ENCODE data around the gene TMCC1.
"Not testable (repeated sequence)": the region's sequence is repeated elsewhere in the genome, so short reads cannot be mapped to it uniquely, and the experiment has no call there.

The TMCC1 gene

DNA sequence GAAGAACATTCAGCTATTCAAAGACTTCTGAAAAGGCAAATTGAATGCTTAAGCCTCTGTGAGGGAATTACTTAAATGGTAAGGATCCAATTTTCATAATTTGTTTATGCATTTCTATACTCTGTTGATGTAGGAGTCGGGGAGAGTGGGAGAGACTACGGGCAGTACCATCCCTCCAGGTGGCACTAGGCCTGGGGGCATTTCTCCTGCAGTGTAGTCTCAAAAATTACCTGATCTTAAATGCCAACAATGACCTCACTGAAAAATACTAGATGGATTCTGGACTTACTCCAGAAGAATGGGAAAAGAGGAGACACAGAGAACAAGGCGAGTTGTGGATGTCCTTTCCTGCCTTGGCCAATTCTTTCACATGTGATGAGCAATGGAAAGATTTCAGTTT lies 209.2 kb downstream of the TMCC1 start:
- no peak for DNase-seq (ENCODE audit: low read depth)

DNA sequence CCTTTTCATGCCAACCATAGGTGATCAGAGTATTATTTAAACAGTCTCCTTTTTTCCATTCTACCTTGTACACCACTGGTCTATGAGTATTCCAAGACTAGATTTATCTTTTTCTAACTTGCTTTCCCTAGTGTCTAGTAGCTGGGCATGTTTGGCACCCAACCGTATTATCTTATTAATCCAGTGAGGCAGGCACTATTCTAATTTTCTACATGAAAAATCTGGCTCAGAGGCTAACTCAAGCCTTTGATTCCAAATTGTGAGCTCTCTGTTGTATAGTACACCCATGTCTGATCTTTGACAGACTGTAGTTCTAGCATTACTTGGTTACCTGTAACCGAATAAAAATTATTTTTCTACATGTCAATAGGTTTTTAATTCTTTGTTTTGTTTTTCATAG lies 210.3 kb downstream of the TMCC1 start:
- no peak for DNase-seq (ENCODE audit: low read depth)

DNA sequence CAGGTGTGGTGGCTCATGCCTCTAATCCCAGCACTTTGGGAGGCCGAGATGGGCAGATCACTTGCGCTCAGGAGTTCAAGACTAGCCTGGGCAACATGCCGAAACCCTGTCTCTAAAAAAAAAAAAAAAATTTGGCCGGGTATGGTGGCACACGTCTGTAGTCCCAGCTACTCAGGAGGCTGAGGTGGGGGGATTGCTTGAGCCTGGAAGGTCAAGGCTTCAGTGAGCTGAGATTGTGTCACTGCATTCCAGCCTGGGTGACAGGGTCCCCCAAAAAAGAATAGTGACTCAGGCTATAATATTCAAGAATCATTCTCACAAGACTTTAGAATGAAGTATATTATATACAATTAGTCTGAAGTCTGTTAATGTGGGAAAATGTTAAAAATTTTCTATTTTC lies 216.5 kb downstream of the TMCC1 start:
- DNase-seq (ENCODE audit: low read depth): no peak

DNA sequence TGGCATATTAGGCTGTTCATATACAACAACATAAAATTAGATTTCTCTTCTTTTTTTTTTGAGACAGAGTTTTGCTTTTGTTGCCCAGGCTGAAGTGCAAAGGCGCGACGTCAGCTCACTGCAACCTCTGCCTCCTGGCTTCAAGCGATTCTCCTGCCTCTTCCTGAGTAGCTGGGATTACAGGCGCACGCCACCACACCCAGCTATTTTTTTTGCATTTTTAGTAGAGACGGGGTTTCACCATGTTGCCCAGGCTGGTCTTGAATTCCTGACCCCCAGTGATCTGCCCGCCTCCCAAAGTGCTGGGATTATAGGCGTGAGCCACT lies 218.8 kb downstream of the TMCC1 start:
- not testable (repeated sequence) for DNase-seq (ENCODE audit: low read depth)

DNA sequence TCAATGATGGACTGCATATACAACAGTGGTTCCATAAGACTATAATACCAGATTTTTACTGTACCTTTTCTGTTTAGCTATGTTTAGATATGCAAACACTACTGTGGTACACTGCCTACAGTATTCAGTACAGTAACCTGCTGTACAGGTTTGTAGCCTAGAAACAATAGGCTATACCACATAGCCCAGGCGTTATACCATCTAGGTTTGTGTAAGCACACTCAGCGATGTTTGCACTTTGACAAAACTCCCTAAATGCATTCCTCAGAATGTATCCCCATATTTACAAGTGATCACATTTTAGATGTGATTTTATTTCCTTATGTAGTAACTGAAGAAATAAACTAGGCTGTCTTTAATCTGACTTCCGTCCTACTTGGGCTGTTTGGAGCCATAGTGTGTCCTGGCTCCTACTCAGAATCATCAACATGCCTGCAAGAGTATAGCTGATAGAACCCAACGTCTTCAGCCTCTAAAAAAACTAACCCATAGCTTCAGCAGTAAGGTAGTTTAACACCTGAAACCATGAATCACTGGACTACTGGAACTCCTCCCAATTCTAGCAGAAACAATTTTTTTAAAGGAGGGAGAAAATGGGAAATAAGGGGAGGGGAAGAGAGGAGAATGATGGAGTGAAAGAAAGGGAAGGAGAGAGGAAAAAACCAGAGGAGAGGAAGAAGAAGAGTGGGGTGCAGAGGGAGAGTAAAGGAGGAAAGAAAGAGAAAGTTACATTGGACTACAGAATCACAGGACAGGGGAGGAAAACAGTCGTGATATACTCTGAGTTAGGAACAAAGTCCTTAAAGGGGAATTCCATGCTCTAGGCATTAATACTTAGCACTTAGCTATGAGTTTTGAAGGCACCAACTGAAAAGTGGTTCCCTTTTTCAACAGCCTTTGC lies 219.4 kb downstream of the TMCC1 start:
- DNase-seq (ENCODE audit: low read depth): no peak

DNA sequence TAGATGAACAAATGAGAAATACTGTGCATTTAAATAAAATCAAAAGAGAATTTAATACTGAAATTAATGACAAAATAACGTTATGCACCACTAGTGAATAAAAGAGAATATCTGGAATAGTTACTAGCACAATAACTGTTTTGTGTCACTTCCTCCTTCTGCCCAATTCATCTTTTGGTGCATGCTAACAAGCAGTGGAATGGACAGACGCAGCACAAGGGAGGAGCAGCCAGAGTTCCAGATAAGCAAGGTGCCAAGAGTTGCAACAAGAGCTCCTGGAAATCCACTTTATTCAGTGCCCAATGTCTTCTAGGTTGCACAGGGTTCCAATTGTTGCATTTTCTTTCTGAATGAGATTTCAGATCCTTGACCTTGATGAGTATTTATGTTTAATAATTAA lies 220.5 kb downstream of the TMCC1 start:
- DNase-seq (ENCODE audit: low read depth): no peak

- no peak for DNase-seq (ENCODE audit: low read depth)
Measured at GRCh38 chr3:129672412-129672811, 221.1 kb downstream of the TMCC1 start.

DNA sequence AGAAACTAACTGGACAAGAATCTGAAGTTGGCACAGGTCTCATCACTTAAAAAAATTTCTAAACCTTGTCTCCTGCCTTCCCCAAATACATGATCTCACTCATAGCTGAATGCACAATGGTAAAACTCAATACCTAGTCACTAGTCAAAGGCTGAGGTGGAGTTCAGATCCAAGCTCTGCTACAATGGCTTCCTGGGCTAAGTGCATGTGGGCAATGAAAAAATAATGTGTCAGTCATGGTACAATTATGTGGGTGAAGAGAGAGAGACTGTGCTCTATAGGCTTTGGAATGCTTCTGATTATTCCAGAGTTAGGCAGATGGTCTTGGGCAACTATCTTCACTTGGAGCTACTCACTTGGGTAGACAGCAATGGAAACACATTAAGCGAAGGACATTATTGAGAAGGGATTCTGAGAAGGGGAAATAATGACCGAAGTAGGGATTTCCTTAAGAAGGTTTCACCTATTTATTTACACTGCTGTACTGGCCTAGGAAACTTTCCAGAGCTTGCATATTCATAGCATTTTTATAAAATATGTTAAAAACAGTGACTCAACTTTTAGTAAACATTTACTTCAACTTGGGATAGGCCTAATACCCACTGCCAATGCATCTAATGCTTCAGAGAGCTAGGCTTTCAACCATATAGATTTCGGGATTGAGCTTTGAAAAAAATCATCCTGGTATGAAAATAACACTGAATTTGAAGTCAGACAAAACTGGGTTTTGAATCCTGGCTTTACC lies 228.3 kb downstream of the TMCC1 start:
- peak; percentile 24 for DNase-seq (ENCODE audit: low read depth)

GRCh38 chr3:129663930-129664646 lies 229.4 kb downstream of the TMCC1 start:
- no peak for DNase-seq (ENCODE audit: low read depth)

GRCh38 chr3:129663045-129663446 lies 230.5 kb downstream of the TMCC1 start:
- peak; percentile 17 for DNase-seq (ENCODE audit: low read depth)

DNA sequence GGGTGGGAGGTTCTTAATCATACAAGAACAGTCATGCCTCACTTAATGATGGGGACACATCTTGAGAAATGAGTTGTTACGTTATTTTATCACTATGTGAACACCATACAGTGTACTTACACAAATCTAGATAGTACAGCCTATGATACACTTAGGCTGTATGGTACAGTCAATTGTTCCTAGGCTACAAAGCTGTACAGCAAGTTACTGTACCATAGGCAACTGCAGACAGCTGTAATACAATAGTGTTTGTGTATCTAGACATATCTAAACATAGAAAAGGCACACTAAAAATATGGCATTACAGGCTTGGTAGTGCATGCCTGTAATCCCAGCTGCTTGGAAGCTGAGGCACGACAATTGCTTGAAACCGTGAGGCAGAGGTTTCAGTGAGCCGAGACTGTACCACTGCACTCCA lies 231.3 kb downstream of the TMCC1 start:
- DNase-seq (ENCODE audit: low read depth): no peak

GRCh38 chr3:129661766-129662165 lies 231.7 kb downstream of the TMCC1 start:
- DNase-seq (ENCODE audit: low read depth): no peak

DNA sequence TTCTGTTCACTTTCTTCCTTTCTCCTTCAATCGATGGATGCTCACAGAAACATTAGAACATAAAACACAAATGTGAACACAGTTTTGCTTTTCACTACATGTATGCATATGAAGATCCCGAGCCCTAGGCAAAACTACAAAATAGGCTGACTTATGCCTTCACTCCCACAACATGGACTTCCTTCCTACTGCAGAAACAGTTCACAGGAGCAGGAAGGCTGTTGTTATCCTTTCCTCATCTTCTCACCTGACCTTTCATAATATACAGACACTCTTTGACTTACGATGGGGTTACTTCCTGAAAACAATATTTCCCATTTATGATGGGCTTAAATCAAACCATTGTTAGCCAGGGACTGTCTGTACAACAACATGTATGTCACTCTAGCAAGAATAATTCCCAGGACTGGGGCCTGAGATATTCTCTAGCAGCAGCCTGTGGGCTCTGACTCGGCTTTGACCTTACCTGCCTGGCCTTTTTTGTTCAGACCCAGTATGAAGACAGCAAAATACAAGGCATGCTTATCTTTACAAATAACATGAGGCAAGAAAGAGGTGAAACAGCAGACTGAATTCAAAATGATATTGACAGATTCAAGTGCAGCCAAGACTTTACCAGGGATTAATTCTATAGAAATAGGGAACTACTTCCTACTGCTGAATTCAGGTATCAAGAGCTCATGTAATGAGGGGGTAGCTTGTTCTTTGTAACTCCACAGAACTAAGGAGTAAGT lies 235.2 kb downstream of the TMCC1 start:
- DNase-seq (ENCODE audit: low read depth): no peak

- DNase-seq (ENCODE audit: low read depth): no peak
Measured at GRCh38 chr3:129657261-129658046, 236.1 kb downstream of the TMCC1 start.

GRCh38 chr3:129656659-129657247 lies 236.8 kb downstream of the TMCC1 start:
- DNase-seq (ENCODE audit: low read depth): no peak

DNA sequence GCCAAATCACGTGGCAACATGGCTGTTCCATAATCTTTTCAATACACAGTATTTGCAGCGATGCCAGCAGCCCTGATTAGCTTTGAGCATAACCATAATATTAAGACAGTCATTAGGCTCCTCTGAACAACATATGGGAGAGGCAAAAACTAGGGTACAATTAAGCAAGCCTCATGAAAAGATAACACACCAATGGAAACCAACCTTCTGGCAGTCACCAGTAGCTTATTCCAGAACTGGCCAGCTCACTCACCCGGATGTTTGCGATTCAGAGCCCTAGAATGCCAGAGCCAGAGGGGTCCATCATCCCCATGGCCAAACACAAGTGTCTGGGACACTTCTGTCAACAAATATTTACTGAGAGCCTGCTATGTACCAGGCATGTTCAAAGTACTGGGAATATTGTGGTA lies 238.2 kb downstream of the TMCC1 start:
- DNase-seq (ENCODE audit: low read depth): no peak

GRCh38 chr3:129654131-129654530 lies 239.4 kb downstream of the TMCC1 start:
- peak; percentile 46 for DNase-seq (ENCODE audit: low read depth)

GRCh38 chr3:129653019-129653418 lies 240.5 kb downstream of the TMCC1 start:
- DNase-seq (ENCODE audit: low read depth): no peak

DNA sequence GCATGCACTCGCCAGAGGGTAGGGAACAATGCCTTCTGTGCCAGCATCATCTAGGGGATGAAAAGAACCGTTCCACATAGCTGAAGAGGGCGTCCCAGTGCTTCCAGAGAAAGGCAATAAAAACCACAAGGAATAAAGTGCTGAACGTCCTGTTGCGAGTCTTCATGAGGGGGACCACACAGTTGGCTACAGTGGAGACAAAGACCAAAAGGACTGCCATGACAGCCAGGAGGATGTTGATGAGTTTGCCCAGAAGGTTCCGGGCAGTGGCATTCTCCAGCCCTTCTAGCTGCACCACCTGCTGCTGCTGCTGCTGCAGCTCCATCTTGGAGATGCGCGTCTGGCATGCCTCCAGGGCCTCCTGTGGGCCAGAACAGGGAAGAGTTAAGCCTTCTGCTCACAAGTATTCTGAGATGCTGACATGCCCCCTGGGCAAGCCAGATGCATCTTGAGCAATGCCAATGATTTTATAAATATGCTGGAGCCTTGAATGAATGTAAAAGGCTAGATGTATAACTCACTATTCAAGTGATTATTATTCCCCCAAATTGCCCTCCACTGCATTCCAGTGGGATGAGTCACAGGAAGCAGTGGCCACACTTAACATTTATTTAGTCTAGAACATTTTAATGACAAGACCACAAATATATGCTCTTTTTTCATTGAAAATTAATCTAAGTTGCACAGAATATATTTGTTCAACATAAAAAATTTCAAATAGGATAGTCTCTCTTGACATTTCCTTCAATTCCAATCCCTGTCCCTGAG lies 241.9 kb downstream of the TMCC1 start:
- peak; percentile 70 for DNase-seq (ENCODE audit: low read depth)

- peak; percentile 60 for DNase-seq (ENCODE audit: low read depth)
Measured at GRCh38 chr3:129650256-129650872, 243.1 kb downstream of the TMCC1 start.

Data from GM04504 (cell line).